Measurements from ENCODE around the gene CCDC7.
"Not testable (repeated sequence)": the region's sequence is repeated elsewhere in the genome, so short reads cannot be mapped to it uniquely, and the experiment has no call there.

CCDC7 gene

GRCh38 chr10:32454148-32454547, 8.2 kb downstream of the CCDC7 start:
- DNase-seq (ENCODE audit: low spot score) = no peak

DNA sequence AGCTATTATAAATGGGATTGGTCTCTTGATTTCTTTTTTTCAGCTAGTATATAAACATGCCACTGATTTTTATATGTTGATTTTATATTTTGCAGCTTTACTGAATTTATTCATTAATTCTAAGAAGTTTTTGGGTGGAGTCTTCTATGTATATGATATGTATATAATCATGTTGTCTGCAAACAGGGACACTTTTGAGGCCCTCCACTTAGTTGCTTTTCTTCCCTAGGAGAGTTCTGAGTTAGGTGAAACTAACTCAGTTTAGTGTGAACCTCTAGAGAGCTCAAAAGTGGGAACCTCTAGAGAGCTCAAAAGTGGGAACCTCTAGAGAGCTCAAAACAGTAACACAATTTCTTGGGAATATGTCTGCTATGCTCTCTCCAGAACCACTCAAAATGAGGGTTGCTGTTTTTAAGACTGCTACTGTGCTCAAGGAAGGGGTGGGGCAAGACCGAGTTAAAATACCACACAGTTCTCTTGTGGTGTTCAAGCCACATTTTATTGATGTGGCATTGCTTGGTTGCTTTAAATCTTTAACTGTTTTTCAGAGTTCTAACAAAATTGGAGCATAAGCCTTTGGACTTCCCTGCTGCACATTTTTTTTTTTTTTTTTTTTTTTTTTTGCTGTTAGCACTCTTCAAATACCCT, 13.2 kb downstream of the CCDC7 start:
- no peak for DNase-seq (ENCODE audit: low spot score)

- no peak for DNase-seq (ENCODE audit: low spot score)
These were observed 15.3 kb downstream of the CCDC7 start for GRCh38 chr10:32461203-32461602.

GRCh38 chr10:32471232-32471631, 25.3 kb downstream of the CCDC7 start:
- DNase-seq (ENCODE audit: low spot score) = no peak

- DNase-seq (ENCODE audit: low spot score) = no peak
These were observed 31.6 kb downstream of the CCDC7 start for GRCh38 chr10:32477499-32477898.

DNA sequence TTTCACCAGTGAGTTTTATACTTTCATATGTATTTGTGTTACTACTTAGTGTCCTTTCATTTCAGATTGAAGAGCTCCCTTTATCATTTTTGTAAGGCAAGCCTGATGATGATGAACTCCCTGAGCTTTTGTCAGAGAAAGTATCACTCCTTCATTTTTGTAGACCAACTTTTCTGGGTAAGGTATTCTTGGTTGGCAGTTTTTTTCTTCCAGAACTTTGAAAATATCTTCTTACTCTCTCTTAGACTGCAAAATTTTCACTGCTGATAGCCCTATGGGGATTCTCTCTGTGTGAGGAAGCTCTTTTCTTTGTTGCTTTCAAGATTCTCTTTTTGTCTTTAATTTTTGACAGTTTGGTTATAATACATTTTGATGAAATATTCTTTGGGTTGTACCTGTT, 35.7 kb downstream of the CCDC7 start:
- no peak for DNase-seq (ENCODE audit: low spot score)

DNA sequence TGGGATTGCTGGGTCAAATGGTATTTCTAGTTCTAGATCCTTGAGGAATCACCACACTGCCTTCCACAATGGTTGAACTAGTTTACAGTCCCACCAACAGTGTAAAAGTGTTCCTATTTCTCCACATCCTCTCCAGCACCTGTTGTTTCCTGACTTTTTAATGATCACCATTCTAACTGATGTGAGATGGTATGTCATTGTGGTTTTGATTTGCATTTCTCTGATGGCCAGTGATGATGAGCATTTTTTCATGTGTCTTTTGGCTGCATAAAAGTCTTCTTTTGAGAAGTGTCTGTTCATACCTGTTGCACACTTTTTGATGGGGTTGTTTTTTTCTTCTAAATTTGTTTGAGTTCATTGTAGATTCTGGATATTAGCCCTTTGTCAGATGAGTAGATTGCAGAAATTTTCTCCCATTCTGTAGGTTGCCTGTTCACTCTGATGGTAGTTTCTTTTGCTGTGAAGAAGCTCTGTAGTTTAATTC, 37.1 kb downstream of the CCDC7 start:
- DNase-seq (ENCODE audit: low spot score) = not testable (repeated sequence)

DNA sequence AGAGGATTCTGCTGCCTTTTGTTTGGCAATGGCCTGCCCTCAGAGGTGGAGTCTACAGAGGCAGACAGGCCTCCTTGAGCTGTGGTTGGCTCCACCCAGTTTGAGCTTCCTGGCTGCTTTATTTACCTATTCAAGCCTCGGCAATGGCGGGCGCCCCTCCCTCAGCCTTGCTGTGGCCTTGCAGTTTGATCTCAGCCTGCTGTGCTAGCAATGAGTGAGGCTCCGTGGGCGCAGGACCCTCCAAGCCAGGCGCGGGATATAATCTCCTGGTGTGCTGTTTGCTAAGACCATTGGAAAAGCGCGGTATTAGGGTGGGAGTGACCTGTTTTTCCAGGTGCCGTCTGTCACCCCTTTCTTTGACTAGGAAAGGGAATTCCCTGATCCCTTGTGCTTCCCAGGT, 42.1 kb downstream of the CCDC7 start:
- not testable (repeated sequence) for DNase-seq (ENCODE audit: low spot score)

GRCh38 chr10:32489158-32489557, 43.2 kb downstream of the CCDC7 start:
- no peak for DNase-seq (ENCODE audit: low spot score)

DNA sequence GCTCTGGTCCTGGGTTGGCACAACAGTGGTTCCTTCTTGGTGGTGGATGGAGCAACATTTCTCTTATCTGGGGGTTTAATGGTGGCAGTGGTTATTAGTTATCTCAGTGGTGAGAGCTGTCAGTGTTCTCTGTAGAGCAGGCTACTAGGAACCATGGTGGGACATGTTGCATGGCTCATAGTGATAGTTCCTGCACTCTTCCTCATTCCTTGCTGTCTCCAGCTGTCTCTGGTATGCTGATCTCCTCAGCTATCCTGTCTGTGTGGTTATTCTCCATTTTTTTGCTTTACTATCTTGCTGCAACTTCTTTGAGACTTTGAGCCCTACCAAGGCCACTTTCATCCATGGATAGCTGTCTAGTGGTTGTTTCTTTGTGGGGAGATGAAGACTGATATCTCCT, 44.0 kb downstream of the CCDC7 start:
- DNase-seq (ENCODE audit: low spot score) = no peak

- not testable (repeated sequence) for DNase-seq (ENCODE audit: low spot score)
These were observed 48.6 kb downstream of the CCDC7 start for GRCh38 chr10:32494562-32494961.

DNA sequence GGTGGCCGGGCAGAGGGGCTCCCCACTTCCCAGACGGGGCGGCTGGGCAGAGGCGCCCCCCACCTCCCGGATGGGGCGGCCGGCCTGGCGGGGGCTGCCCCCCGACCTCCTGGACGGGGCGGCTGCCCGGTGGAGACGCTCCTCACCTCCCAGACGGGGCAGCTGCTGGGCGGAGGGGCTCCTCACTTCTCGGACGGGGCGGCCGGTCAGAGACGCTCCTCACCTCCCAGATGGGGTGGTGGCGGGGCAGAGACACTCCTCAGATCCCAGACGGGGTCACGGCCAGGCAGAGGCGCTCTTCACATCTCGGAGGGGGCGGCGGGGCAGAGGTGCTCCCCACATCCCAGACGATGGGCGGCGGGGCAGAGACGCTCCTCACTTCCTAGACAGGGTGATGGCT, 54.2 kb downstream of the CCDC7 start:
- DNase-seq (ENCODE audit: low spot score) = not testable (repeated sequence)

- no peak for DNase-seq (ENCODE audit: low spot score)
These were observed 56.0 kb downstream of the CCDC7 start for GRCh38 chr10:32501906-32502305.

DNA sequence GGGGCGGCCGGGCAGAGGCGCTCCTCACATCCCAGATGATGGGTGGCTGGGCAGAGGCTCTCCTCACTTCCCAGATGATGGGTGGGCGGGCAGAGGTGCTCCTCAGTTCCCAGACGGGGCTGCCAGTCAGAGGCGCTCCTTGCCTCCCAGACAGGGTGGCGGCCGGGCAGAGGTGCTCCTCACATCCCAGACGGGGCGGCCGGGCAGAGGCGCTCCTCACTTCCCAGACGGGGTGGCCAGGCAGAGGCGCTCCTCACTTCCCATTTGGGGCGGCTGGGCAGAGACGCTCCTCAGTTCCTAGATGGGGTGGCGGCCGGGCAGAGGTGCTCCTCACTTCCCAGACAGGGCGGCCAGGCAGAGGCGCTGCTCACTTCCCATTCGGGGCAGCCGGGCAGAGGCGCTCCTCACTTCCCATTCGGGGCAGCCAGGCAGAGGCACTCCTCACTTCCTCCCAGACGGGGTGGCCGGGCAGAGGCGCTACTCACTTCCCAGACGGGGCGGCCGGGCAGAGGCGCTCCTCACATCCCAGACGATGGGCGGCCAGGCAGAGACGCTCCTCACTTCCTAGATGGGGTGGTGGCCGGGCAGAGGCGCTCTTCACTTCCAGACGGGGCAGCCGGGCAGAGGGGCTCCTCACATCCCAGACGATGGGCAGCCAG, 60.0 kb downstream of the CCDC7 start:
- not testable (repeated sequence) for DNase-seq (ENCODE audit: low spot score)

DNA sequence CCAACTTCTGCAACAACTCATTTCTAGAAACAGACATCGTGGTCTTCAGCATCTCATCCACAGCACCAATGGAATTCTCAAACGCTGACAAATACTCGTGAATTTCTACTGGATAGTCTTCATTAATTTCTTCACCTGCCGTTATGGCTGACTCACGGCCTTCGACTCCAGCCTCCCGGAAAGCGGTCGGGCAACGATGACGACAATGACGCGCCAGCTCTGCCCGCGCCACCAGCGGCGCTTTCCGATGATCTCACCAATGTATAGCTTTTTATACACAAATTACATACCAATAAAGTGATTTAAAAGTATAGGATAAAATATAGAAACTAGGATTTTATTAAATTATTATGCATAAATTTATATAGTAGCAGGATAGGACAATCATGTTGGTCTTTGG, 65.7 kb downstream of the CCDC7 start:
- DNase-seq (ENCODE audit: low spot score) = no peak

DNA sequence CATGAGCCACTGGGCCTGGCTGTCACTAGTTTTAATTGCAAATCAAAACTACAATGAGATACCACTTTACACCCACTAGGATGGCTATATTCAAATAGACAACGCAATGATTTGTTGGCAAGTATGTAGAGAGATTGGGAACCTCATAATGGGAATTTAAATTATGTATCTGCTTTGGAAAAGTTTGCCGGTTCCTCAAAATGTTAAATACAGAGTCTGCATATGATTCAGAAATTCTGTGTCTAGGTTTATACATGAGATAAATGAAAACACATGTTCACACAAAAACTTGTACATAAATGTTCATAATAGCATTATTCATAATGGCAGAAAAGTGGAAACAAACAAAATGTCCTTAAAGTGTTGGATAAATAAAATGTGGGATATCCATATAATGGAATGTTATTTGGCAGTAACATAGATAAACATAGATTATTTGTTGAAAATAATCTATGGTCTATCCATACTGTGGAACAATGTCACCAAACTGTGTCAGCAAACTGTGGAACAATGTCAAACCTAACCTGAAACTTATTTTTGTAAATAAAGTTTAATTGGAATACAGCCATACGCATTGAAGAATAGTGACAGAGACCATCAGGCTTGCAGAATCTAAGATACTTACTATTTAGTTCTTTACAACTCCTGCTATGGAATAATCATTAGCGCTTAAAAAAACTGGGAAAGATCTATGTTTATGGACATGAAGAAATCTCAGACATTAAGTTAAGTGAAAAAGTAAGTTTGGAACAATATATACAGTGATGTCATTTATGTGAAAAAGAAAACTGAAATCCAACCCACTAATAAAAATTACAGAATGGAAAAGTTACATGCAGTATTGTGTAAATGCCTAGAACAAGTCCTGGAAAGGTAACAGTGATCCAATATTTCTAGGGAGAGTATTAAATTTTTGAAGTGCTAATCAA, 70.9 kb downstream of the CCDC7 start:
- DNase-seq (ENCODE audit: low spot score) = no peak

GRCh38 chr10:32530231-32530630, 84.3 kb downstream of the CCDC7 start:
- DNase-seq (ENCODE audit: low spot score) = no peak

- no peak for DNase-seq (ENCODE audit: low spot score)
These were observed 92.3 kb downstream of the CCDC7 start for GRCh38 chr10:32538256-32538655.

DNA sequence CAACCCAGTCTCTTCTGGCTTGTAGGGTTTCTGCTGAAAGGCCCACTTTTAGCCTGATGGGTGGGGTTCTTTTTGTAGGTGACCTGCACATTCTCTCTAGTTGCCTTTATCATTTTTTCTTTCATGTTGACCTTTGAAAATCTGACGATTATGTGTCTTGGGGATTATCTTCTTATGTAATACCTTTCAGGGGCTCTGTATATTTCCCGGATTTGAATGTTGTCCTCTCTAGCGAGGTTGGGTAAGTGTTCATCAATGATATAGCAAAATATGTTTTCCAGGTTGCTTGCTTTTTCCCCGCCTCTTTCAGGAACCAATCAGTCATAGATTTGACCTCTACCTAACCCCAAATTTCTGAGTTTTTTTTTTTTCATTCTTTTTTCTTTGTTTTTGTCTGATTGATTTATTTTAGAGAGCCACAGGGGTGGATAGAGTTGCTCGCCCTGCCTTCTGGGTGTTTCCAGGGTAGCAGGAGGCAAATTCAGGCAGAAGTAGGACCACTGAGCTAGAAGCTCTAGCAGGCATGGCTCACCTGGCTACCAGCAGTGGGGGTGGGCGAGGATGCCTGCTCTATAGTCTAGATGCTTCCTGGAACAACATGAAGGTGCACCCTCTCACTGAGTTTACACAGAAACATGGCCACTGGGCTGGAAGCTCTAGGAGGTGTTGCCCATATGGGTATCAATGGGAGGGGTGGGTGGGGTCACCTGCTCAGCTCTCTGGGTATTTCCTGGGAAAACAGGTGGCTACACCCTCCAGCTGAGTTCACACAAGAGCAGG, 94.9 kb downstream of the CCDC7 start:
- DNase-seq (ENCODE audit: low spot score) = no peak

GRCh38 chr10:32548208-32548607, 102.3 kb downstream of the CCDC7 start:
- DNase-seq (ENCODE audit: low spot score) = no peak

- no peak for DNase-seq (ENCODE audit: low spot score)
These were observed 110.9 kb downstream of the CCDC7 start for GRCh38 chr10:32556783-32557395.

Data from D341Med (cell line).